GM12878 (cell line): ENCODE results near the gene LRBA.

ENCODE experiments used
- E2F8 ChIP-seq: fragments of 450-650 bp; IDR thresholded peaks from 2 replicates; pipeline ENCODE4 v1.6.1; 2018; ENCODE audit warnings: mild to moderate bottlenecking, low read depth, moderate library complexity; ENCODE audit not compliant: partially characterized antibody
- POLR2A ChIP-seq: IDR thresholded peaks from 2 replicates; pipeline ENCODE4 v1.6.1; 2011; ENCODE audit warnings: low read depth, mild to moderate bottlenecking, low read length
- USF1 ChIP-seq: IDR thresholded peaks from 2 replicates; pipeline ENCODE4 v1.6.1; 2011; ENCODE audit warnings: borderline replicate concordance, low read depth, mild to moderate bottlenecking, moderate library complexity, mixed read lengths, low read length; ENCODE audit not compliant: insufficient read depth; ENCODE audit errors: extremely low read length

GRCh38 chr4:150230561-150230960 is 784.5 kb downstream of the LRBA start:
- TF ChIP-seq POLR2A = no peak
- TF ChIP-seq USF1 = no peak
- no peak for TF ChIP-seq E2F8
